GM12878 (cell line): ENCODE data around the gene SLC35C1.

Experiments used
- CREM ChIP-seq: IDR thresholded peaks from 2 replicates; pipeline ENCODE4 v1.6.1; 2014; ENCODE audit warnings: antibody characterized with exemption, low read depth
- HDAC2 ChIP-seq: fragments of 200-600 bp; sonication (generic); IDR thresholded peaks from 2 replicates; pipeline ENCODE4 v1.6.1; 2017
- KDM1A ChIP-seq: fragments of 200-600 bp; sonication (generic); IDR thresholded peaks from 2 replicates; pipeline ENCODE4 v1.6.1; 2016; ENCODE audit warnings: borderline replicate concordance
- PRDM15 ChIP-seq: fragments of 450-650 bp; formaldehyde crosslinking; IDR thresholded peaks from 2 replicates; pipeline ENCODE4 v1.4.0; 2020; ENCODE audit warnings: mild to moderate bottlenecking, moderate library complexity
- TF ChIP-seq, protein P1 (sequence below), 3 experiments: IDR thresholded peaks in 2 of 3; conservative IDR thresholded peaks in 1 of 3; 2 replicates each; pipeline ENCODE4 v1.5.1; 2011; ENCODE audit warnings: low read depth in 3 of 3, low read length in 3 of 3, mild to moderate bottlenecking in 3 of 3, control low read depth in 2 of 3, moderate library complexity in 2 of 3, inconsistent platforms in 1 of 3, mixed read lengths in 1 of 3; ENCODE audit not compliant: control insufficient read depth in 2 of 3, insufficient read depth in 1 of 3; ENCODE audit errors: extremely low read depth in 1 of 3

DNA sequence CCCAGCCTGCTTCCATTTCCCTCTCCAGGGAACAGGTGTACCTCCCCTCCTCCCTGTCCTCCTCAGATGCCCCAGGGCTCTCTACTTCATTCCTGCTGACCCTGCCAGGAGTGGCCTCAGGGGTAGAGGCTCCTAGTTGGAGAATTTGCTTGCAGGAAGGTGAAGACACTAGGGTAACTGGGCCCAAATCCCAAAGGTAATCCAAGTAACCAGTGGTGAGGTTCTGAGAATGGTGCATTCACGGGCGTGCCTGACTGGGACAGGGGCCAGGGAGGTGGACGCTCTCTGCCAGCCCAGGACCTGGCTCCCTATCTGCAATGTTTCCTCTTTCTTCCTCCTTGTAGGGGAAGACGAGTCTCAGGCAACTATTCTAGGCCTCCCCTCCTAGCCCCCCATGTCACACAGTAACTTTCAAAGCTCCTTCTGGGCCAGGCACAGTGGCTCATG lies 2.9 kb downstream of the SLC35C1 start:
- TF ChIP-seq, protein P1, sequence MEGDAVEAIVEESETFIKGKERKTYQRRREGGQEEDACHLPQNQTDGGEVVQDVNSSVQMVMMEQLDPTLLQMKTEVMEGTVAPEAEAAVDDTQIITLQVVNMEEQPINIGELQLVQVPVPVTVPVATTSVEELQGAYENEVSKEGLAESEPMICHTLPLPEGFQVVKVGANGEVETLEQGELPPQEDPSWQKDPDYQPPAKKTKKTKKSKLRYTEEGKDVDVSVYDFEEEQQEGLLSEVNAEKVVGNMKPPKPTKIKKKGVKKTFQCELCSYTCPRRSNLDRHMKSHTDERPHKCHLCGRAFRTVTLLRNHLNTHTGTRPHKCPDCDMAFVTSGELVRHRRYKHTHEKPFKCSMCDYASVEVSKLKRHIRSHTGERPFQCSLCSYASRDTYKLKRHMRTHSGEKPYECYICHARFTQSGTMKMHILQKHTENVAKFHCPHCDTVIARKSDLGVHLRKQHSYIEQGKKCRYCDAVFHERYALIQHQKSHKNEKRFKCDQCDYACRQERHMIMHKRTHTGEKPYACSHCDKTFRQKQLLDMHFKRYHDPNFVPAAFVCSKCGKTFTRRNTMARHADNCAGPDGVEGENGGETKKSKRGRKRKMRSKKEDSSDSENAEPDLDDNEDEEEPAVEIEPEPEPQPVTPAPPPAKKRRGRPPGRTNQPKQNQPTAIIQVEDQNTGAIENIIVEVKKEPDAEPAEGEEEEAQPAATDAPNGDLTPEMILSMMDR (IDR thresholded peaks at IDR 0.05 in 2 of 3, conservative IDR thresholded peaks at IDR 0.05 in 1 of 3; ENCODE audit: control insufficient read depth in 2 of 3, extremely low read depth in 1 of 3, insufficient read depth in 1 of 3, low read depth in 3 of 3, low read length in 3 of 3) = no peak
- TF ChIP-seq HDAC2 (no peak), PRDM15 (CRISPR knock-in tag) (no peak), CREM (no peak), KDM1A (no peak)
